Measurements from ENCODE around the gene ZBTB48. TPM values are rescaled to one million over a fixed set of nuclear protein-coding genes. Genes with fewer than 3 reads are reported as not detected.

Gene ZBTB48
- total RNA-seq, 1 donor from 2014 or later = 53.2 TPM

- peak overlapping the region; percentile 15 for H3K27ac Mint-ChIP-seq
- intact Hi-C loops (cut with micrococcal nuclease) = no loop called here
- H3K4me3 Mint-ChIP-seq = no peak overlapping the region
- POLR2A ChIA-PET = no interaction called here
- no peak for DNase-seq
- H3K9me3 Mint-ChIP-seq = no peaks in the 10 kb centered on the region
- TF ChIP-seq CTCF (IDR thresholded peaks at IDR 0.05) = no peak
- CTCF ChIA-PET = no interaction called here
- no peaks in the 10 kb centered on the region for H3K27me3 Mint-ChIP-seq
- H3K4me1 Mint-ChIP-seq = peaks cover 30% of the 10 kb centered on the region
- peaks cover 66% of the 10 kb centered on the region for H3K36me3 Mint-ChIP-seq (ENCODE audit: low read depth)
- ATAC-seq (ENCODE audit: low read depth) = no peak
These were observed 33.5 kb upstream of the ZBTB48 start for GRCh38 chr1:6546326-6546725.

- no peak for DNase-seq
- H3K27me3 Mint-ChIP-seq = no peaks in the 10 kb centered on the region
- ChIA-PET POLR2A (no interaction called here), CTCF (no interaction called here)
- intact Hi-C loops (cut with micrococcal nuclease) = no loop called here
- H3K27ac Mint-ChIP-seq = no peak overlapping the region
- H3K36me3 Mint-ChIP-seq (ENCODE audit: low read depth) = peaks cover 60% of the 10 kb centered on the region
- no peaks in the 10 kb centered on the region for H3K9me3 Mint-ChIP-seq
- no peak for ATAC-seq (ENCODE audit: low read depth)
- no peak for TF ChIP-seq CTCF (IDR thresholded peaks at IDR 0.05)
- peaks cover 34% of the 10 kb centered on the region for H3K4me1 Mint-ChIP-seq
- H3K4me3 Mint-ChIP-seq = no peak overlapping the region
These were observed 32.5 kb upstream of the ZBTB48 start for GRCh38 chr1:6547301-6547700.

GRCh38 chr1:6554031-6554906 lies 25.5 kb upstream of the ZBTB48 start, which contains the start of gene NOL9:
Gene NOL9, minus strand, starts transcription at chr1:6554513. Its CDS starts 11 bp downstream, at chr1:6554502.
- ChIA-PET CTCF (interaction anchor here (0.7 to 2.4 kb wide), 11 partner anchors 18 to 116 kb away, joined by 3 to 15 read pairs (median 4); partner anchors contain the start of genes KLHL21 and ZBTB48), POLR2A (interaction anchor here (0.5 to 2.9 kb wide), 9 partner anchors 24 to 527 kb away, joined by 3 to 38 read pairs (median 5); partner anchors contain the start of genes CAMTA1, DNAJC11, KLHL21 and ZBTB48)
- peaks cover 21% of the 10 kb centered on the region for H3K4me1 Mint-ChIP-seq

GRCh38 chr1:6554907-6555778 lies 24.7 kb upstream of the ZBTB48 start, which contains the start of gene TAS1R1:
Gene TAS1R1, plus strand, starts transcription at chr1:6555307. Its CDS starts 67 bp downstream, at chr1:6555374.
- H3K36me3 Mint-ChIP-seq (ENCODE audit: low read depth) = peaks cover 3% of the 10 kb centered on the region
- no peaks in the 10 kb centered on the region for H3K9me3 Mint-ChIP-seq
- CTCF ChIA-PET = interaction anchor here (0.8 to 2.4 kb wide), 7 partner anchors 25 to 91 kb away, joined by 3 to 15 read pairs (median 5); partner anchors contain the start of genes KLHL21 and ZBTB48
- H3K27me3 Mint-ChIP-seq = no peaks in the 10 kb centered on the region
- DNase-seq = no peak
- peaks cover 21% of the 10 kb centered on the region for H3K4me1 Mint-ChIP-seq
- intact Hi-C loops (cut with micrococcal nuclease) = loop anchor here (1.0 to 2.0 kb wide), 9 partner anchors 24 to 356 kb away; partner anchors contain the start of genes CAMTA1, PHF13, RPL22 and ZBTB48
- H3K27ac Mint-ChIP-seq = peak within 1 kb of the TSS; percentile 84
- POLR2A ChIA-PET = interaction anchor here (0.5 to 2.9 kb wide), 7 partner anchors 23 to 230 kb away, joined by 3 to 38 read pairs (median 5); partner anchors contain the start of genes CAMTA1, DNAJC11, KLHL21 and ZBTB48
- H3K4me3 Mint-ChIP-seq = peak within 1 kb of the TSS; percentile 85
- no peak for TF ChIP-seq CTCF (IDR thresholded peaks at IDR 0.05)
- ATAC-seq (ENCODE audit: low read depth) = no peak

More at GRCh38 chr1:6554031-6554906, 25.5 kb upstream of the ZBTB48 start, which contains the start of gene NOL9:
- Mint-ChIP-seq H3K27me3 (no peaks in the 10 kb centered on the region), H3K4me3 (peak within 1 kb of the TSS; percentile 85), H3K27ac (peak within 1 kb of the TSS; percentile 84), H3K36me3 (ENCODE audit: low read depth) (peaks cover 11% of the 10 kb centered on the region), H3K9me3 (no peaks in the 10 kb centered on the region)
- TF ChIP-seq CTCF (IDR thresholded peaks at IDR 0.05) = peak; percentile 62
- DNase-seq (peak; percentile 98), ATAC-seq (ENCODE audit: low read depth) (peak; percentile 98)
- intact Hi-C loops (cut with micrococcal nuclease) = loop anchor here (1.0 to 2.0 kb wide), 9 partner anchors 25 to 355 kb away; partner anchors contain the start of genes CAMTA1, PHF13, RPL22 and ZBTB48
